Endothelial cell (in vitro differentiated cells): Measurements from ENCODE around the gene TMEM178B. TPM values are rescaled to one million over a fixed set of nuclear protein-coding genes. Genes with fewer than 3 reads are reported as not detected.

Experiments
- DNase-seq: peaks from one replicate; pipeline ENCODE4 v3.0.0; 2021; ENCODE audit warnings: low spot score
- H3K27ac Mint-ChIP-seq: one replicate; pipeline ENCODE4 v1.8.0; 2021; ENCODE audit warnings: mixed read lengths, inconsistent platforms; ENCODE audit not compliant: unreplicated experiment
- H3K27me3 Mint-ChIP-seq: one replicate; pipeline ENCODE4 v1.8.0; 2021; ENCODE audit warnings: mild to moderate bottlenecking, moderate library complexity, mixed read lengths, inconsistent platforms; ENCODE audit not compliant: unreplicated experiment
- H3K36me3 Mint-ChIP-seq: one replicate; pipeline ENCODE4 v1.8.0; 2021; ENCODE audit warnings: mild to moderate bottlenecking, low read depth, mixed read lengths, inconsistent platforms; ENCODE audit not compliant: unreplicated experiment
- H3K4me1 Mint-ChIP-seq: one replicate; pipeline ENCODE4 v1.8.0; 2021; ENCODE audit warnings: mild to moderate bottlenecking, mixed read lengths, inconsistent platforms; ENCODE audit not compliant: unreplicated experiment
- H3K4me3 Mint-ChIP-seq: one replicate; pipeline ENCODE4 v1.8.0; 2021; ENCODE audit warnings: mild to moderate bottlenecking, mixed read lengths, inconsistent platforms; ENCODE audit not compliant: unreplicated experiment
- H3K9me3 Mint-ChIP-seq: one replicate; pipeline ENCODE4 v1.8.0; 2021; ENCODE audit warnings: mixed read lengths, inconsistent platforms; ENCODE audit not compliant: unreplicated experiment
- total RNA-seq: library from RNA; stranded (reverse); fragmentation: NEBNext Ultra II Directional; extraction: Animal tissue kit (Norgen Biotek cat#: 25700); gene quantifications from one replicate; pipeline ENCODE4 v1.2.1, GENCODE V29; 2021; ENCODE audit not compliant: unreplicated experiment
- TF ChIP-seq, protein P1 (sequence below): fragments of 200-600 bp; sonication (generic); IDR thresholded peaks from one replicate; pipeline ENCODE4 v1.5.0; 2021; ENCODE audit warnings: antibody characterized with exemption; ENCODE audit not compliant: unreplicated experiment

TMEM178B gene
- total RNA-seq, 1 donor from 2014 or later, result 0.28 TPM

DNA sequence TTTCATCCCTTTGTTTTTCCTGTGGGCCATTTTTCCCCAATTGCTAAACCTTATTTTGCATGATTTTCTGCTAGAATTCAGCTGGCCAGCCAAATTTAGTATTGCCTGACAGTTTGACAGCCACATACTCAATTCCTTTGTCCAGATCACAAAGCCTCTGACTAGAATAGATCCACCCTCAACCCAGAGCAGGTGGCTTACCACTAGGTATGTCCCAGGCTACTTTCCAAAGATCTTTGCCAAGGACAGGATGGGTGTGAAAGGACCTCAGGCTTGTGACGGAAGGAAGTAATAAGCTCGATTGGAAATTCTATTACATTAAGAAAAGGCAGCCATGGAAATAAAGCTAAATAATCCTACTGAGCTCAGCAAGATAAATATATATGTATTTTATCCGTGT is 426.7 kb downstream of the TMEM178B start:
- Mint-ChIP-seq H3K4me1 (no peaks in the 10 kb centered on the region), H3K27me3 (no peaks in the 10 kb centered on the region), H3K27ac (no peak overlapping the region), H3K4me3 (no peak overlapping the region), H3K9me3 (no peaks in the 10 kb centered on the region), H3K36me3 (no peaks in the 10 kb centered on the region)
- TF ChIP-seq, protein P1, sequence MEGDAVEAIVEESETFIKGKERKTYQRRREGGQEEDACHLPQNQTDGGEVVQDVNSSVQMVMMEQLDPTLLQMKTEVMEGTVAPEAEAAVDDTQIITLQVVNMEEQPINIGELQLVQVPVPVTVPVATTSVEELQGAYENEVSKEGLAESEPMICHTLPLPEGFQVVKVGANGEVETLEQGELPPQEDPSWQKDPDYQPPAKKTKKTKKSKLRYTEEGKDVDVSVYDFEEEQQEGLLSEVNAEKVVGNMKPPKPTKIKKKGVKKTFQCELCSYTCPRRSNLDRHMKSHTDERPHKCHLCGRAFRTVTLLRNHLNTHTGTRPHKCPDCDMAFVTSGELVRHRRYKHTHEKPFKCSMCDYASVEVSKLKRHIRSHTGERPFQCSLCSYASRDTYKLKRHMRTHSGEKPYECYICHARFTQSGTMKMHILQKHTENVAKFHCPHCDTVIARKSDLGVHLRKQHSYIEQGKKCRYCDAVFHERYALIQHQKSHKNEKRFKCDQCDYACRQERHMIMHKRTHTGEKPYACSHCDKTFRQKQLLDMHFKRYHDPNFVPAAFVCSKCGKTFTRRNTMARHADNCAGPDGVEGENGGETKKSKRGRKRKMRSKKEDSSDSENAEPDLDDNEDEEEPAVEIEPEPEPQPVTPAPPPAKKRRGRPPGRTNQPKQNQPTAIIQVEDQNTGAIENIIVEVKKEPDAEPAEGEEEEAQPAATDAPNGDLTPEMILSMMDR, result no peak
- no peak for DNase-seq

DNA sequence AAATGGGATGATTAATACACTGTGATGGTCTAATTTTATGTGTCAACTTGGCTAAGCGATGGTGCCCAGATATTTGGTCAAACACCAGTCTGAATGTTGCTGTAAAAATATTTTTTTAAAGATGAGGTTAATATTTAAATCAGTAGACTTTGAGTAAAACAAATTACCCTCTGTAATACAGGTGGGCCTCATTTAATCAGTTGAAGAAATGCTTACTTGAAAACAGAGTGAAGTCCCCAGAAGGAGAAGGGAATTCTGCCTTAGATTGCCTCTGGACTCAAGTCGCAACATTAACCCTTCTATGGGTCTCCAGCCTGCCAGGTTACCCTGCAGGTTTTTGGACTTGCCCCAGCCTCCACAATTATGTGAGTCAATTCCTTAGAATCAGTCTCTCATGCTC is 427.6 kb downstream of the TMEM178B start:
- Mint-ChIP-seq H3K27me3 (no peaks in the 10 kb centered on the region), H3K4me3 (no peak overlapping the region), H3K36me3 (no peaks in the 10 kb centered on the region), H3K4me1 (no peaks in the 10 kb centered on the region), H3K9me3 (no peaks in the 10 kb centered on the region), H3K27ac (no peak overlapping the region)
- DNase-seq, result no peak
- TF ChIP-seq, protein P1, result no peak

DNA sequence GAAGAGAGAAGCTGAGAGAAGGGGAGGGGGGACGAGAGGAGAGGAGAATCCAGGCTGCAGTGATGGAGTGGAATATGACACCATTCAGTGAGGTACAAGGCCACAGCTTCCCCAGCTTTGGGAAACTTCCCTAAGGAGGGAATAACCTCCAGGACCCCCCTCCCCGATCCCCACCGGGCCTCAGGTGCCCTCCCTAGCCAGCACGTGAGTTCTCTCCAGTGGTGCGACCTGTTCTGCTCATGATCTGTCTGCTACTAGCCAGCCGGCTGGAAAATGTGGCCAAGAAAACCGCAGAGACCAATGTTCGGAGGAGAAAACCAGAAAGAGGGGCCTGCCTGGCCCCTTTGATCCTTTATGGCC is 437.4 kb downstream of the TMEM178B start:
- no peak for DNase-seq
- H3K4me3 Mint-ChIP-seq, result no peak overlapping the region
- peaks cover 3% of the 10 kb centered on the region for H3K27me3 Mint-ChIP-seq
- TF ChIP-seq, protein P1, result no peak
- H3K27ac Mint-ChIP-seq, result no peak overlapping the region
- peaks cover 3% of the 10 kb centered on the region for H3K4me1 Mint-ChIP-seq
- no peaks in the 10 kb centered on the region for H3K9me3 Mint-ChIP-seq
- no peaks in the 10 kb centered on the region for H3K36me3 Mint-ChIP-seq

DNA sequence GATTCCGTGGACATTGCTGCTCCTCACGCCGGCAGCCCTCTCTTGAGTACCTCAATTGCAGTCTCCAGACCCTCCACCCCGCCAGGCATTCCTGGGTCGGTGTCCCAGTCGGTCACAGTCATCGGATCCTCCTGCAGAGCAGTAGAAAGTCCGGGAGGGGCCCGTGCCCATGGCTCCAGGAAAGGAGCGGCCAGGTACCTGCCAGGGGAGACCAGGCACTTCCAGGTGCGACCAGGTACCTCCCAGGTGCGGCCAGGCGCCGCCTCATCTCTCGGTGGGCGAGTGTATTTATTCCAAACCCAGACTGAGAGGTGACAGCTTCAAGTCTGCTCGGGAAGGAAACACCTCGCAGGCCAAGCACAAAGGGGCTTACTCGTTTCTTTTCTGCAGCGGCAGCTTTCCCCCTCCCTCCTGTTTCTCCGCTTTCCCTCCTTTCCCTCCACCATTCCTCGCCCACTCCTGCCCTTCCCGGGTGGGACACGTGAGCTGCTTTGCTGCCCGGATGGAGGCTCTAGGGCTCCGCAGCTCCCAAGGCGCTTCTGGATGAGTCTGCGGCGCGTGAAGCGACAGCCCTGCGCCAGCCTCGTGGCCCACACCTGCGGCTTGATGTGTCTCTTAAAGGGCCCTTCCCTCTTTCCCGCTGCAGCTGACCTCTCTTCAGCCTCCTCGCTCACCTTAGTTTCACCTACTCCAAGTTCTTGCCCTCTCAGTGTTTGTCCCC is 438.0 kb downstream of the TMEM178B start:
- TF ChIP-seq, protein P1, result no peak
- Mint-ChIP-seq H3K9me3 (no peaks in the 10 kb centered on the region), H3K27ac (no peak overlapping the region), H3K4me1 (peaks cover 3% of the 10 kb centered on the region), H3K4me3 (peak overlapping the region; percentile 54), H3K27me3 (peaks cover 3% of the 10 kb centered on the region), H3K36me3 (no peaks in the 10 kb centered on the region)
- peak; percentile 4 for DNase-seq

DNA sequence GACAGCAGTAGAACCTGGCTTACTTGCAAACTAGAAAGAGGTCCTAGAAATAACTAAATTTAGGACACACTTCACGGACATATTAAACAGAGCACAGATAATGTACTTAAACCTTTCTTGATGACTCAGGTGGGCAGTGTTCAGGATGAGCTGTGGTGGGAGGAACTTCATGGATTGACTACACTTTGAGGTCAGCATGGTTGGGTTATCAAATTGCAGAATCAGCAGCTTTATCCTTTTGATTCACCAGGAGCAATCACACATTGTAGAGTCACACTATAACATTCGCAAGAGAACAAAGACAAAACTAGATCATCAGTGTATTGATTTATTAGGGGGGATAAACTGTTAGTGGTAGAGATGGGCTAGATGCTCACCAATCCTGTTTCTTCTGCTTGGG is 438.7 kb downstream of the TMEM178B start:
- H3K36me3 Mint-ChIP-seq, result no peaks in the 10 kb centered on the region

More for the DNA sequence above, 438.7 kb downstream of the TMEM178B start:
- DNase-seq, result no peak
- TF ChIP-seq, protein P1, result no peak
- H3K27me3 Mint-ChIP-seq, result peaks cover 3% of the 10 kb centered on the region
- peak overlapping the region; percentile 54 for H3K4me3 Mint-ChIP-seq
- peaks cover 3% of the 10 kb centered on the region for H3K4me1 Mint-ChIP-seq
- H3K27ac Mint-ChIP-seq, result no peak overlapping the region
- no peaks in the 10 kb centered on the region for H3K9me3 Mint-ChIP-seq
